Measurements from ENCODE around the gene ODAD3. TPM values are rescaled to one million over a fixed set of nuclear protein-coding genes. Genes with fewer than 3 reads are reported as not detected.

Gene ODAD3
- total RNA-seq, 1 donor from 2014 or later, result 2.6 TPM

DNA sequence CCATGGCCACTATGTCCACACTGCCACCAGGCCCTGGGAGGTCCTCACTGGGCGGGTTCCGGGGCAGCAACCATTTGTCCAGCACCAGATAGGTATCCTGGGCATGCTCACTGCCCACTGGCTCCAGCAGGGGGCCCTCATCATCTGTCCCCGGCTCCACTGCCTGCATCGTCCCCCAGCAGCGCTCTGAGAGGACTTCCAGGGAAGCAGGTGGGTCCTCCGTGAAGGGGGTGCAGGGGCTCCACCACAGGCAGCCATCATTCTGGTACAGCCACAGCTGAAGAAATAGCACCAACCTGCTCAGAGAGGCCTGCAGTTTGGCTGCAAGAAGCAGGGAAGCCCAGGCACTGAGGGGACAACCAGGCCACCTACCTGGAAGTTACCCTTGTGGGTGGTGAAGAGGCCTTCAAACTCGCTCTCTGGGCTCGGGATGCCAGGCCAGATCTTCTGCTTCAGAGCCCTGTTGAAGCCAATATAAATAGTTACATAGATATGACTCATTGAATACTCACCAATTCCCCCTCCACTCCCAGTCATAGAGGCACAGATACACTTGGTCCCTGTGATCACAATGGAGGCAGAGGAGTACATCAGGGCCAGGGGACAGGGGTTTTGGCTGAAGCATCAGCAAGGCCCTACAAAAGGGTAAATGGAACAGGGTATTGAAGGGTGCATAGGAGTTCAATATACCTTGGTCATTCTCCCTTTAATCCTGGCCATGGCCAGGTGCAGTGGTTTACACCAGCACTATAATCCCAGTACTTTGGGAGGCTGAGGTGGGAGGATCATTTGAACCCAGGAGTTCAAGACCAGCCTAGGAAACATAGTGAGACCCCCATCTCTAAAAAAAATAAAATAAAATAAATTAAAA, 56.4 kb downstream of the ODAD3 start:
- Mint-ChIP-seq H3K27ac (ENCODE audit: unreplicated experiment) (no peak overlapping the region), H3K9me3 (ENCODE audit: unreplicated experiment) (peaks cover 7% of the 10 kb centered on the region), H3K27me3 (ENCODE audit: unreplicated experiment) (peaks cover 13% of the 10 kb centered on the region), H3K36me3 (ENCODE audit: unreplicated experiment) (no peaks in the 10 kb centered on the region), H3K4me1 (ENCODE audit: low read depth, unreplicated experiment) (peaks cover 5% of the 10 kb centered on the region), H3K4me3 (ENCODE audit: unreplicated experiment) (no peak overlapping the region)
- TF ChIP-seq, protein P1, sequence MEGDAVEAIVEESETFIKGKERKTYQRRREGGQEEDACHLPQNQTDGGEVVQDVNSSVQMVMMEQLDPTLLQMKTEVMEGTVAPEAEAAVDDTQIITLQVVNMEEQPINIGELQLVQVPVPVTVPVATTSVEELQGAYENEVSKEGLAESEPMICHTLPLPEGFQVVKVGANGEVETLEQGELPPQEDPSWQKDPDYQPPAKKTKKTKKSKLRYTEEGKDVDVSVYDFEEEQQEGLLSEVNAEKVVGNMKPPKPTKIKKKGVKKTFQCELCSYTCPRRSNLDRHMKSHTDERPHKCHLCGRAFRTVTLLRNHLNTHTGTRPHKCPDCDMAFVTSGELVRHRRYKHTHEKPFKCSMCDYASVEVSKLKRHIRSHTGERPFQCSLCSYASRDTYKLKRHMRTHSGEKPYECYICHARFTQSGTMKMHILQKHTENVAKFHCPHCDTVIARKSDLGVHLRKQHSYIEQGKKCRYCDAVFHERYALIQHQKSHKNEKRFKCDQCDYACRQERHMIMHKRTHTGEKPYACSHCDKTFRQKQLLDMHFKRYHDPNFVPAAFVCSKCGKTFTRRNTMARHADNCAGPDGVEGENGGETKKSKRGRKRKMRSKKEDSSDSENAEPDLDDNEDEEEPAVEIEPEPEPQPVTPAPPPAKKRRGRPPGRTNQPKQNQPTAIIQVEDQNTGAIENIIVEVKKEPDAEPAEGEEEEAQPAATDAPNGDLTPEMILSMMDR (IDR thresholded peaks at IDR 0.05; ENCODE audit: partially characterized antibody, unreplicated experiment), result peak; percentile 72
- peak; percentile 82 for DNase-seq

DNA sequence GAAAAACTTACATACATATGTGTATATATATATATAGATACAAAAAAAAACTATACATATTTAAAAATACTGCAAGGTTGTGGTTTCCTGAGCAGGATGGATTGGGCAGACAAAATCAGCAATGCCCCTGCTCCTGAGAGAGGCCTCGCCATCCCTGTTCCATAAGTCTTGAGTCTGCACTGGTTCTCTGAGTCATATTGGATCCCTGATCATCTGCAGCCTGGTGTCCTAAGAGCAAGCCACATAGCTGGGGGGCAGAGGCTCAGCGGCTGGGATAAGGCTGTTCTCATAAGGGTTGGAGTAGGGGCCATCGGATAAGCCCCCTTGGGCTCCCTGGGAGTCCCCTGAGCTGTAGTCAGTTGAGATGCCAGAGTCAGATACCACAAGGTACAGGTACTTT, 57.2 kb downstream of the ODAD3 start:
- peaks cover 10% of the 10 kb centered on the region for H3K4me1 Mint-ChIP-seq (ENCODE audit: low read depth, unreplicated experiment)
- TF ChIP-seq, protein P1 (IDR thresholded peaks at IDR 0.05; ENCODE audit: partially characterized antibody, unreplicated experiment), result no peak
- DNase-seq, result no peak
- H3K4me3 Mint-ChIP-seq (ENCODE audit: unreplicated experiment), result no peak overlapping the region
- H3K36me3 Mint-ChIP-seq (ENCODE audit: unreplicated experiment), result no peaks in the 10 kb centered on the region
- no peak overlapping the region for H3K27ac Mint-ChIP-seq (ENCODE audit: unreplicated experiment)
- peaks cover 7% of the 10 kb centered on the region for H3K9me3 Mint-ChIP-seq (ENCODE audit: unreplicated experiment)
- H3K27me3 Mint-ChIP-seq (ENCODE audit: unreplicated experiment), result peaks cover 13% of the 10 kb centered on the region

DNA sequence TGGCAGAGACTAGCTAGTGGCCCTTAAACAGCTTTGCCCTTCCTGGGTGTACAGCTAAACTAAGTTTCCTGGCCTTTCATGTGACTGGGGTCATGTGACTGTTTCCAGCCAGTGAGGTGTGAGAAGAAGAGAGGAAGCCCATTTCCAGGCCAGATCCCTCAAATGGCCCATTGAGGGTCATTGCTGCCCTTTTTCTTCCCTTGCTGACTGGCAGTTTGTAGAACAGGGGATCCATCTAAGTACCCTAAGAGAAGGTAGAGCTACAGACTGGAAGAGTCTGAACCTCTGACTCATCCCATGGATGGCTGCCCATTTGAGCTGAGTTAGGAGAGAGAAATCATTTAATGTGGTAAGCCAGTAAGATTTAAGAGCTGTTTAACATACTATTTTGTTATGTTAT, 57.7 kb downstream of the ODAD3 start:
- H3K27ac Mint-ChIP-seq (ENCODE audit: unreplicated experiment), result no peak overlapping the region
- no peak for DNase-seq
- H3K4me1 Mint-ChIP-seq (ENCODE audit: low read depth, unreplicated experiment), result peaks cover 10% of the 10 kb centered on the region
- H3K36me3 Mint-ChIP-seq (ENCODE audit: unreplicated experiment), result no peaks in the 10 kb centered on the region
- no peak overlapping the region for H3K4me3 Mint-ChIP-seq (ENCODE audit: unreplicated experiment)
- TF ChIP-seq, protein P1 (IDR thresholded peaks at IDR 0.05; ENCODE audit: partially characterized antibody, unreplicated experiment), result no peak
- peaks cover 7% of the 10 kb centered on the region for H3K9me3 Mint-ChIP-seq (ENCODE audit: unreplicated experiment)
- H3K27me3 Mint-ChIP-seq (ENCODE audit: unreplicated experiment), result peaks cover 10% of the 10 kb centered on the region

DNA sequence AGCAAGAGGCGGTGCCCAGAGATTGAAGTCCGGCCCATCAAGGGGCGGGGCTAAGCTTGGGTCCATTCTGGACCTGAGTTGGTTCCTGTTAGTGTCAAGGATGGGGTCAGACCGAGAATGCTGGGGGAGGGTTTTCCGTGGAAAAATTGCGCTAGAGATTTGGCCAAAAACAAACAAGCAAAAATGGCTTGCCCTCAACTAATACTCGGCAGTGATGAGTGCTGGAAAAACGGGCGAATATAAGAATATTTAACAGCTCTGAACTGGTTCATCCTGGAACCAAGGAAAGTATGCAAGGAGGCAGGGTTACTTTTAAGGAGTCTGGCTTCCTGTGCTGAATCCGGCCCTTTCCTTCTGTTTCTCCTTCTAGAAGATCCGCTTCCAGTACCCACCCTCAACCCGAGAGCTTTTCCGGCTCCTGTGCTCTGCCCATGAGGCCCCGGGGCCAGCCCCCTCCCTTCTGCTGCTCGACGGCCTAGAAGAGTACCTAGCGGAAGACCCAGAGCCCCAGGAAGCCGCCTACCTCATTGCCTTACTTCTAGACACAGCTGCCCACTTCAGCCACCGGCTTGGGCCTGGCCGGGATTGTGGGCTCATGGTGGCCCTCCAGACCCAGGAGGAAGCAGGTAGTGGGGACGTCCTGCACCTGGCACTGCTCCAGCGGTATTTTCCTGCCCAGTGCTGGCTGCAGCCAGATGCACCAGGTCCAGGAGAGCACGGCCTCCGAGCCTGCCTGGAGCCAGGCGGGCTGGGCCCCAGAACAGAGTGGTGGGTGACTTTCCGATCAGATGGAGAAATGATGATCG, 59.6 kb downstream of the ODAD3 start:
- peaks cover 12% of the 10 kb centered on the region for H3K27me3 Mint-ChIP-seq (ENCODE audit: unreplicated experiment)
- peaks cover 8% of the 10 kb centered on the region for H3K4me1 Mint-ChIP-seq (ENCODE audit: low read depth, unreplicated experiment)
- no peak for DNase-seq

More for the DNA sequence above, 59.6 kb downstream of the ODAD3 start:
- TF ChIP-seq, protein P1 (IDR thresholded peaks at IDR 0.05; ENCODE audit: partially characterized antibody, unreplicated experiment), result no peak
- Mint-ChIP-seq H3K36me3 (ENCODE audit: unreplicated experiment) (no peaks in the 10 kb centered on the region), H3K4me3 (ENCODE audit: unreplicated experiment) (no peak overlapping the region), H3K9me3 (ENCODE audit: unreplicated experiment) (peaks cover 3% of the 10 kb centered on the region), H3K27ac (ENCODE audit: unreplicated experiment) (peak overlapping the region; percentile 70)

All from glutamatergic neuron (in vitro differentiated cells).